GM12878 (cell line): Measurements from ENCODE around the gene CDC42SE1. TPM values are rescaled to one million over a fixed set of nuclear protein-coding genes. Genes with fewer than 3 reads are reported as not detected.
A peak's percentile ranks its signal among the peaks of the same experiment; 100 is the strongest.

Source experiments
- CBX3 ChIP-seq: fragments of 200-600 bp; sonication (generic); IDR thresholded peaks from 2 replicates; pipeline ENCODE4 v1.6.1; 2016; ENCODE audit warnings: low read depth, borderline replicate concordance
- CREB1 ChIP-seq: IDR thresholded peaks from 2 replicates; pipeline ENCODE4 v1.6.1; 2012; ENCODE audit warnings: low read depth, mild to moderate bottlenecking, inconsistent platforms
- EP300 ChIP-seq, 2 experiments: fragments of 150-350 bp in 1 of 2; IDR thresholded peaks; 2 replicates each; pipeline ENCODE4 v1.6.1; 2011 to 2012; ENCODE audit warnings: low read depth in 2 of 2, low read length in 2 of 2, borderline replicate concordance in 1 of 2, improper control_type of control experiment in 1 of 2, inconsistent platforms in 1 of 2; ENCODE audit not compliant: control insufficient read depth in 1 of 2
- FOS ChIP-seq: IDR thresholded peaks from 3 replicates; pipeline ENCODE4 v1.6.1; 2011; ENCODE audit warnings: borderline replicate concordance; ENCODE audit not compliant: insufficient read length; ENCODE audit errors: extremely low read depth
- HDAC2 ChIP-seq: fragments of 200-600 bp; sonication (generic); IDR thresholded peaks from 2 replicates; pipeline ENCODE4 v1.6.1; 2017
- HDAC6 ChIP-seq: fragments of 200-600 bp; sonication (generic); IDR thresholded peaks from one replicate; pipeline ENCODE4 v1.8.0; 2017; ENCODE audit warnings: antibody characterized with exemption; ENCODE audit not compliant: unreplicated experiment
- NBN ChIP-seq: fragments of 450-650 bp; IDR thresholded peaks from 2 replicates; pipeline ENCODE4 v1.6.1; 2016
- NR2C1 ChIP-seq: fragments of 450-650 bp; IDR thresholded peaks from 2 replicates; pipeline ENCODE4 v1.6.1; 2017; ENCODE audit warnings: antibody characterized with exemption, mild to moderate bottlenecking, moderate library complexity
- POLR2A ChIP-seq: IDR thresholded peaks from 2 replicates; pipeline ENCODE4 v1.6.1; 2011; ENCODE audit warnings: low read depth, mild to moderate bottlenecking, low read length
- SIX5 ChIP-seq: IDR thresholded peaks from 2 replicates; pipeline ENCODE4 v1.6.1; 2011; ENCODE audit warnings: mild to moderate bottlenecking, low read depth, low read length, moderate library complexity; ENCODE audit not compliant: severe bottlenecking
- TBL1XR1 ChIP-seq: IDR thresholded peaks from 2 replicates; pipeline ENCODE4 v1.6.1; 2012; ENCODE audit warnings: low read depth, low read length, improper control_type of control experiment
- TCF12 ChIP-seq: IDR thresholded peaks from 2 replicates; pipeline ENCODE4 v1.6.1; 2011; ENCODE audit warnings: low read depth, mild to moderate bottlenecking, low read length
- polyA plus RNA-seq, 11 experiments: library from polyadenylated mRNA; depleted of rRNA in 4 of 11; unstranded in 6 of 11; stranded (reverse) in 5 of 11; fragments of >200 nt; fragmentation: Nextera tagmentation in 4 of 11; fragmentation: Illumina TruSeq in 1 of 11; extraction: Ambion mirVana in 4 of 11; extraction: Trizol in 1 of 11; gene quantifications; 1 replicate in 1 of 11; 2 replicates in 10 of 11; pipeline versions ENCODE4 v1.2.1 to v1.2.3, GENCODE V29; 2011 to 2016; ENCODE audit warnings: inconsistent platforms in 2 of 11, missing spikeins in 2 of 11, low read depth in 1 of 11
- total RNA-seq, 4 experiments: library from RNA; depleted of rRNA in 3 of 4; stranded (reverse); fragments of >200 nt in 3 of 4; fragmentation: Illumina TruSeq in 1 of 4; extraction: Trizol in 1 of 4; gene quantifications; 2 replicates each; pipeline versions ENCODE4 v1.2.1 to v1.2.3, GENCODE V29; 2013 to 2021
- TF ChIP-seq, protein P1 (sequence below): fragments of 150-350 bp; IDR thresholded peaks from 2 replicates; pipeline ENCODE4 v1.6.1; 2016; ENCODE audit warnings: low read depth, low read length
- TF ChIP-seq, protein P2 (sequence below): fragments of 450-650 bp; IDR thresholded peaks from 2 replicates; pipeline ENCODE4 v1.6.1; 2016; ENCODE audit warnings: mild to moderate bottlenecking, moderate library complexity, borderline replicate concordance
- TF ChIP-seq, protein P3 (sequence below): fragments of 450-650 bp; IDR thresholded peaks from 2 replicates; pipeline ENCODE4 v1.6.1; 2017; ENCODE audit warnings: mild to moderate bottlenecking
- TF ChIP-seq, protein P4 (sequence below): fragments of 450-650 bp; IDR thresholded peaks from 2 replicates; pipeline ENCODE4 v1.6.1; 2017; ENCODE audit warnings: borderline replicate concordance
- TF ChIP-seq, protein P5 (sequence below): fragments of 150-350 bp; IDR thresholded peaks from 2 replicates; pipeline ENCODE4 v1.6.1; 2014; ENCODE audit warnings: mild to moderate bottlenecking, low read depth, low read length

The CDC42SE1 gene
- total and polyA plus RNA-seq, 10 of the 15 experiments (the other 5 are each of a cell fraction or from before 2014, with no cell fraction given), result 35.7 to 112 (median 74.3) TPM

DNA sequence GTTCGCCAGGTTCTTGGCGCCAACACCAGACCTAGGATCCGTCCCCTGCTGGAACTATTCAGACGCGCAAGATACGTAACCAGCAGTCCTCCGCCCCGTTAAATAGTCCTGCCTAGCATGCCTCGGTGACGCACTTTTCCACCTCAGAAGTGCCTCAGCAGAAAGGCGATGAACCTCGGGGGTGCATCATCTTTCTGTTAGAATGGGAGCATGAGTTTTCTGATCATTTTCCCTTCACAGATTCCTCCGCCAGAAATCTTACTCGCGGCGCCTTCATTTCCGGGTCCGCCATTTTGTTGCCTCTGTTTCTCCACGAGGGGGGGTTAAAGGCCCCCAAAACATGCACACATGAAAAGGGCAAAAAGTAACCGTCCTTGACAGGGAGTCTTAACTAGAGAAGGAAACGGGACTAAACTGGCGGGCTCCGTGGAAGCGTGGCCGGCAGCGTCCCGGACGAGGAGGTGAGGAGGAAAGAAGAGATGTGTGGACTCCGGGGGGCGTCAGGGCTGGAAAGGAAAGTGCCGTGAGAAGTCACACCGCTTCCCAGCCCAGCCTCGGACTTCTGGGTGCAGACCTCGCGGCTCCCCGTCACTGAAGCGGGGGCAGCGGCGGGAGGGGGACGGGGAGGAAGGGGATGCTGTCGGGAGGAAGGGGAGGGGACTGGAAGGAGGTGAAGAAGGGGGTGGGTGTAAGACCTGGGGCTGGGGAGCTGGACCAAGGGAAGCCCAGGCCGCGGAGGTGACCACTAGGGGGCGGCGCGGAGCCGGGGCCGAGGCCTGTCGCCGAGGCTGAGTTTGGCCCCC lies 11.3 kb upstream of the CDC42SE1 start, which contains the start of gene GABPB2 (continued):
- TF ChIP-seq, protein P1, sequence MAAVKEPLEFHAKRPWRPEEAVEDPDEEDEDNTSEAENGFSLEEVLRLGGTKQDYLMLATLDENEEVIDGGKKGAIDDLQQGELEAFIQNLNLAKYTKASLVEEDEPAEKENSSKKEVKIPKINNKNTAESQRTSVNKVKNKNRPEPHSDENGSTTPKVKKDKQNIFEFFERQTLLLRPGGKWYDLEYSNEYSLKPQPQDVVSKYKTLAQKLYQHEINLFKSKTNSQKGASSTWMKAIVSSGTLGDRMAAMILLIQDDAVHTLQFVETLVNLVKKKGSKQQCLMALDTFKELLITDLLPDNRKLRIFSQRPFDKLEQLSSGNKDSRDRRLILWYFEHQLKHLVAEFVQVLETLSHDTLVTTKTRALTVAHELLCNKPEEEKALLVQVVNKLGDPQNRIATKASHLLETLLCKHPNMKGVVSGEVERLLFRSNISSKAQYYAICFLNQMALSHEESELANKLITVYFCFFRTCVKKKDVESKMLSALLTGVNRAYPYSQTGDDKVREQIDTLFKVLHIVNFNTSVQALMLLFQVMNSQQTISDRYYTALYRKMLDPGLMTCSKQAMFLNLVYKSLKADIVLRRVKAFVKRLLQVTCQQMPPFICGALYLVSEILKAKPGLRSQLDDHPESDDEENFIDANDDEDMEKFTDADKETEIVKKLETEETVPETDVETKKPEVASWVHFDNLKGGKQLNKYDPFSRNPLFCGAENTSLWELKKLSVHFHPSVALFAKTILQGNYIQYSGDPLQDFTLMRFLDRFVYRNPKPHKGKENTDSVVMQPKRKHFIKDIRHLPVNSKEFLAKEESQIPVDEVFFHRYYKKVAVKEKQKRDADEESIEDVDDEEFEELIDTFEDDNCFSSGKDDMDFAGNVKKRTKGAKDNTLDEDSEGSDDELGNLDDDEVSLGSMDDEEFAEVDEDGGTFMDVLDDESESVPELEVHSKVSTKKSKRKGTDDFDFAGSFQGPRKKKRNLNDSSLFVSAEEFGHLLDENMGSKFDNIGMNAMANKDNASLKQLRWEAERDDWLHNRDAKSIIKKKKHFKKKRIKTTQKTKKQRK, result no peak
- TF ChIP-seq TBL1XR1 (0 out of 2 replicates have a peak, but pooled peaks have one; percentile 15), TCF12 (peak; percentile 45; the same call in 1 of the 2 replicates), POLR2A (peak; percentile 92), CREB1 (peak; percentile 96), NBN (peak; percentile 99), CBX3 (no peak), SIX5 (no peak), HDAC6 (no peak), EP300 (IDR thresholded peaks at IDR 0.05; ENCODE audit: borderline replicate concordance in 1 of 2, control insufficient read depth in 1 of 2, low read depth in 2 of 2, low read length in 2 of 2) (no peak), NR2C1 (peak; percentile 44), FOS (no peak), HDAC2 (no peak; the same call in 1 of the 2 replicates)
- TF ChIP-seq, protein P2, sequence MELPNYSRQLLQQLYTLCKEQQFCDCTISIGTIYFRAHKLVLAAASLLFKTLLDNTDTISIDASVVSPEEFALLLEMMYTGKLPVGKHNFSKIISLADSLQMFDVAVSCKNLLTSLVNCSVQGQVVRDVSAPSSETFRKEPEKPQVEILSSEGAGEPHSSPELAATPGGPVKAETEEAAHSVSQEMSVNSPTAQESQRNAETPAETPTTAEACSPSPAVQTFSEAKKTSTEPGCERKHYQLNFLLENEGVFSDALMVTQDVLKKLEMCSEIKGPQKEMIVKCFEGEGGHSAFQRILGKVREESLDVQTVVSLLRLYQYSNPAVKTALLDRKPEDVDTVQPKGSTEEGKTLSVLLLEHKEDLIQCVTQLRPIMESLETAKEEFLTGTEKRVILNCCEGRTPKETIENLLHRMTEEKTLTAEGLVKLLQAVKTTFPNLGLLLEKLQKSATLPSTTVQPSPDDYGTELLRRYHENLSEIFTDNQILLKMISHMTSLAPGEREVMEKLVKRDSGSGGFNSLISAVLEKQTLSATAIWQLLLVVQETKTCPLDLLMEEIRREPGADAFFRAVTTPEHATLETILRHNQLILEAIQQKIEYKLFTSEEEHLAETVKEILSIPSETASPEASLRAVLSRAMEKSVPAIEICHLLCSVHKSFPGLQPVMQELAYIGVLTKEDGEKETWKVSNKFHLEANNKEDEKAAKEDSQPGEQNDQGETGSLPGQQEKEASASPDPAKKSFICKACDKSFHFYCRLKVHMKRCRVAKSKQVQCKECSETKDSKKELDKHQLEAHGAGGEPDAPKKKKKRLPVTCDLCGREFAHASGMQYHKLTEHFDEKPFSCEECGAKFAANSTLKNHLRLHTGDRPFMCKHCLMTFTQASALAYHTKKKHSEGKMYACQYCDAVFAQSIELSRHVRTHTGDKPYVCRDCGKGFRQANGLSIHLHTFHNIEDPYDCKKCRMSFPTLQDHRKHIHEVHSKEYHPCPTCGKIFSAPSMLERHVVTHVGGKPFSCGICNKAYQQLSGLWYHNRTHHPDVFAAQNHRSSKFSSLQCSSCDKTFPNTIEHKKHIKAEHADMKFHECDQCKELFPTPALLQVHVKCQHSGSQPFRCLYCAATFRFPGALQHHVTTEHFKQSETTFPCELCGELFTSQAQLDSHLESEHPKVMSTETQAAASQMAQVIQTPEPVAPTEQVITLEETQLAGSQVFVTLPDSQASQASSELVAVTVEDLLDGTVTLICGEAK, result peak; percentile 83; the same call in 1 of the 2 replicates
- TF ChIP-seq, protein P3, sequence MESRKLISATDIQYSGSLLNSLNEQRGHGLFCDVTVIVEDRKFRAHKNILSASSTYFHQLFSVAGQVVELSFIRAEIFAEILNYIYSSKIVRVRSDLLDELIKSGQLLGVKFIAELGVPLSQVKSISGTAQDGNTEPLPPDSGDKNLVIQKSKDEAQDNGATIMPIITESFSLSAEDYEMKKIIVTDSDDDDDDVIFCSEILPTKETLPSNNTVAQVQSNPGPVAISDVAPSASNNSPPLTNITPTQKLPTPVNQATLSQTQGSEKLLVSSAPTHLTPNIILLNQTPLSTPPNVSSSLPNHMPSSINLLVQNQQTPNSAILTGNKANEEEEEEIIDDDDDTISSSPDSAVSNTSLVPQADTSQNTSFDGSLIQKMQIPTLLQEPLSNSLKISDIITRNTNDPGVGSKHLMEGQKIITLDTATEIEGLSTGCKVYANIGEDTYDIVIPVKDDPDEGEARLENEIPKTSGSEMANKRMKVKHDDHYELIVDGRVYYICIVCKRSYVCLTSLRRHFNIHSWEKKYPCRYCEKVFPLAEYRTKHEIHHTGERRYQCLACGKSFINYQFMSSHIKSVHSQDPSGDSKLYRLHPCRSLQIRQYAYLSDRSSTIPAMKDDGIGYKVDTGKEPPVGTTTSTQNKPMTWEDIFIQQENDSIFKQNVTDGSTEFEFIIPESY, result peak; percentile 15; the same call in 1 of the 2 replicates
- TF ChIP-seq, protein P4, sequence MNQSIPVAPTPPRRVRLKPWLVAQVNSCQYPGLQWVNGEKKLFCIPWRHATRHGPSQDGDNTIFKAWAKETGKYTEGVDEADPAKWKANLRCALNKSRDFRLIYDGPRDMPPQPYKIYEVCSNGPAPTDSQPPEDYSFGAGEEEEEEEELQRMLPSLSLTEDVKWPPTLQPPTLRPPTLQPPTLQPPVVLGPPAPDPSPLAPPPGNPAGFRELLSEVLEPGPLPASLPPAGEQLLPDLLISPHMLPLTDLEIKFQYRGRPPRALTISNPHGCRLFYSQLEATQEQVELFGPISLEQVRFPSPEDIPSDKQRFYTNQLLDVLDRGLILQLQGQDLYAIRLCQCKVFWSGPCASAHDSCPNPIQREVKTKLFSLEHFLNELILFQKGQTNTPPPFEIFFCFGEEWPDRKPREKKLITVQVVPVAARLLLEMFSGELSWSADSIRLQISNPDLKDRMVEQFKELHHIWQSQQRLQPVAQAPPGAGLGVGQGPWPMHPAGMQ, result peak; percentile 7; the same call in 1 of the 2 replicates
- TF ChIP-seq, protein P5, sequence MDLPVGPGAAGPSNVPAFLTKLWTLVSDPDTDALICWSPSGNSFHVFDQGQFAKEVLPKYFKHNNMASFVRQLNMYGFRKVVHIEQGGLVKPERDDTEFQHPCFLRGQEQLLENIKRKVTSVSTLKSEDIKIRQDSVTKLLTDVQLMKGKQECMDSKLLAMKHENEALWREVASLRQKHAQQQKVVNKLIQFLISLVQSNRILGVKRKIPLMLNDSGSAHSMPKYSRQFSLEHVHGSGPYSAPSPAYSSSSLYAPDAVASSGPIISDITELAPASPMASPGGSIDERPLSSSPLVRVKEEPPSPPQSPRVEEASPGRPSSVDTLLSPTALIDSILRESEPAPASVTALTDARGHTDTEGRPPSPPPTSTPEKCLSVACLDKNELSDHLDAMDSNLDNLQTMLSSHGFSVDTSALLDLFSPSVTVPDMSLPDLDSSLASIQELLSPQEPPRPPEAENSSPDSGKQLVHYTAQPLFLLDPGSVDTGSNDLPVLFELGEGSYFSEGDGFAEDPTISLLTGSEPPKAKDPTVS, result 0 out of 2 replicates have a peak, but pooled peaks have one; percentile 17
